ENCODE results near the gene SLC26A11.
"Not testable (repeated sequence)": the region's sequence is repeated elsewhere in the genome, so short reads cannot be mapped to it uniquely, and the experiment has no call there.

Gene SLC26A11

GRCh38 chr17:80198144-80198661 is 22.0 kb upstream of the SLC26A11 start:
- H3K9me3 ChIP-seq (ENCODE audit: control insufficient read depth, low read depth, low read length): no peaks in the 10 kb centered on the region
- no peak overlapping the region for H3K9ac ChIP-seq (ENCODE audit: low read length)
- no peaks in the 10 kb centered on the region for H3K27me3 ChIP-seq (ENCODE audit: control insufficient read depth, insufficient read depth, low read length)
- H3K4me1 ChIP-seq (ENCODE audit: control insufficient read depth, low read depth, low read length): no peaks in the 10 kb centered on the region
- H3K27ac ChIP-seq (ENCODE audit: low read length): no peak overlapping the region
- no peak overlapping the region for H3K4me3 ChIP-seq (ENCODE audit: low read length)
- no peaks in the 10 kb centered on the region for H3K36me3 ChIP-seq (ENCODE audit: control insufficient read depth, low read depth, low read length)

GRCh38 chr17:80199295-80199694 is 20.9 kb upstream of the SLC26A11 start:
- not testable (repeated sequence) for H3K36me3 ChIP-seq (ENCODE audit: control insufficient read depth, low read depth, low read length); H3K27ac ChIP-seq (ENCODE audit: low read length); H3K9ac ChIP-seq (ENCODE audit: low read length); H3K27me3 ChIP-seq (ENCODE audit: control insufficient read depth, insufficient read depth, low read length); H3K9me3 ChIP-seq (ENCODE audit: control insufficient read depth, low read depth, low read length); H3K4me1 ChIP-seq (ENCODE audit: control insufficient read depth, low read depth, low read length); H3K4me3 ChIP-seq (ENCODE audit: low read length)

- no peaks in the 10 kb centered on the region for H3K9me3 ChIP-seq (ENCODE audit: control insufficient read depth, low read depth, low read length)
- no peaks in the 10 kb centered on the region for H3K36me3 ChIP-seq (ENCODE audit: control insufficient read depth, low read depth, low read length)
- no peak overlapping the region for H3K4me3 ChIP-seq (ENCODE audit: low read length)
- no peaks in the 10 kb centered on the region for H3K4me1 ChIP-seq (ENCODE audit: control insufficient read depth, low read depth, low read length)
- H3K27me3 ChIP-seq (ENCODE audit: control insufficient read depth, insufficient read depth, low read length): no peaks in the 10 kb centered on the region
- no peak overlapping the region for H3K9ac ChIP-seq (ENCODE audit: low read length)
- no peak overlapping the region for H3K27ac ChIP-seq (ENCODE audit: low read length)
These were observed 18.8 kb upstream of the SLC26A11 start for GRCh38 chr17:80201446-80201845.

- Histone ChIP-seq H3K9ac (ENCODE audit: low read length) (no peak overlapping the region), H3K4me1 (ENCODE audit: control insufficient read depth, low read depth, low read length) (no peaks in the 10 kb centered on the region), H3K27ac (ENCODE audit: low read length) (no peak overlapping the region), H3K9me3 (ENCODE audit: control insufficient read depth, low read depth, low read length) (no peaks in the 10 kb centered on the region), H3K36me3 (ENCODE audit: control insufficient read depth, low read depth, low read length) (no peaks in the 10 kb centered on the region), H3K4me3 (ENCODE audit: low read length) (no peak overlapping the region), H3K27me3 (ENCODE audit: control insufficient read depth, insufficient read depth, low read length) (no peaks in the 10 kb centered on the region)
These were observed 18.0 kb upstream of the SLC26A11 start for GRCh38 chr17:80202197-80202596.

- no peaks in the 10 kb centered on the region for H3K27me3 ChIP-seq (ENCODE audit: control insufficient read depth, insufficient read depth, low read length)
- H3K9ac ChIP-seq (ENCODE audit: low read length): no peak overlapping the region
- H3K4me3 ChIP-seq (ENCODE audit: low read length): no peak overlapping the region
- no peak overlapping the region for H3K27ac ChIP-seq (ENCODE audit: low read length)
- no peaks in the 10 kb centered on the region for H3K9me3 ChIP-seq (ENCODE audit: control insufficient read depth, low read depth, low read length)
- no peaks in the 10 kb centered on the region for H3K36me3 ChIP-seq (ENCODE audit: control insufficient read depth, low read depth, low read length)
- no peaks in the 10 kb centered on the region for H3K4me1 ChIP-seq (ENCODE audit: control insufficient read depth, low read depth, low read length)
These were observed 16.7 kb upstream of the SLC26A11 start for GRCh38 chr17:80203471-80203963.

GRCh38 chr17:80204626-80205468 is 15.4 kb upstream of the SLC26A11 start:
- Histone ChIP-seq H3K27ac (ENCODE audit: low read length) (no peak overlapping the region), H3K36me3 (ENCODE audit: control insufficient read depth, low read depth, low read length) (no peaks in the 10 kb centered on the region), H3K27me3 (ENCODE audit: control insufficient read depth, insufficient read depth, low read length) (no peaks in the 10 kb centered on the region), H3K4me3 (ENCODE audit: low read length) (no peak overlapping the region), H3K4me1 (ENCODE audit: control insufficient read depth, low read depth, low read length) (no peaks in the 10 kb centered on the region), H3K9me3 (ENCODE audit: control insufficient read depth, low read depth, low read length) (no peaks in the 10 kb centered on the region), H3K9ac (ENCODE audit: low read length) (no peak overlapping the region)

- Histone ChIP-seq H3K27me3 (ENCODE audit: control insufficient read depth, insufficient read depth, low read length) (no peaks in the 10 kb centered on the region), H3K36me3 (ENCODE audit: control insufficient read depth, low read depth, low read length) (no peaks in the 10 kb centered on the region), H3K4me3 (ENCODE audit: low read length) (no peak overlapping the region), H3K4me1 (ENCODE audit: control insufficient read depth, low read depth, low read length) (no peaks in the 10 kb centered on the region), H3K9me3 (ENCODE audit: control insufficient read depth, low read depth, low read length) (no peaks in the 10 kb centered on the region), H3K9ac (ENCODE audit: low read length) (no peak overlapping the region), H3K27ac (ENCODE audit: low read length) (no peak overlapping the region)
These were observed 14.4 kb upstream of the SLC26A11 start for GRCh38 chr17:80205811-80206210.

- Histone ChIP-seq H3K9me3 (ENCODE audit: control insufficient read depth, low read depth, low read length) (no peaks in the 10 kb centered on the region), H3K27me3 (ENCODE audit: control insufficient read depth, insufficient read depth, low read length) (no peaks in the 10 kb centered on the region), H3K36me3 (ENCODE audit: control insufficient read depth, low read depth, low read length) (no peaks in the 10 kb centered on the region), H3K9ac (ENCODE audit: low read length) (no peak overlapping the region), H3K4me3 (ENCODE audit: low read length) (no peak overlapping the region), H3K4me1 (ENCODE audit: control insufficient read depth, low read depth, low read length) (no peaks in the 10 kb centered on the region), H3K27ac (ENCODE audit: low read length) (no peak overlapping the region)
These were observed 12.2 kb upstream of the SLC26A11 start for GRCh38 chr17:80208050-80208449.

GRCh38 chr17:80209765-80210164 is 10.5 kb upstream of the SLC26A11 start:
- Histone ChIP-seq H3K4me1 (ENCODE audit: control insufficient read depth, low read depth, low read length) (no peaks in the 10 kb centered on the region), H3K4me3 (ENCODE audit: low read length) (no peak overlapping the region), H3K9me3 (ENCODE audit: control insufficient read depth, low read depth, low read length) (no peaks in the 10 kb centered on the region), H3K9ac (ENCODE audit: low read length) (no peak overlapping the region), H3K27me3 (ENCODE audit: control insufficient read depth, insufficient read depth, low read length) (no peaks in the 10 kb centered on the region), H3K36me3 (ENCODE audit: control insufficient read depth, low read depth, low read length) (peaks cover 4% of the 10 kb centered on the region), H3K27ac (ENCODE audit: low read length) (no peak overlapping the region)

GRCh38 chr17:80210348-80211108 is 9.7 kb upstream of the SLC26A11 start:
- H3K9me3 ChIP-seq (ENCODE audit: control insufficient read depth, low read depth, low read length): no peaks in the 10 kb centered on the region
- no peak overlapping the region for H3K9ac ChIP-seq (ENCODE audit: low read length)
- no peak overlapping the region for H3K27ac ChIP-seq (ENCODE audit: low read length)
- H3K27me3 ChIP-seq (ENCODE audit: control insufficient read depth, insufficient read depth, low read length): no peaks in the 10 kb centered on the region
- H3K4me3 ChIP-seq (ENCODE audit: low read length): no peak overlapping the region
- no peaks in the 10 kb centered on the region for H3K4me1 ChIP-seq (ENCODE audit: control insufficient read depth, low read depth, low read length)
- H3K36me3 ChIP-seq (ENCODE audit: control insufficient read depth, low read depth, low read length): peaks cover 4% of the 10 kb centered on the region

- Histone ChIP-seq H3K27me3 (ENCODE audit: control insufficient read depth, insufficient read depth, low read length) (no peaks in the 10 kb centered on the region), H3K9ac (ENCODE audit: low read length) (no peak overlapping the region), H3K36me3 (ENCODE audit: control insufficient read depth, low read depth, low read length) (peaks cover 4% of the 10 kb centered on the region), H3K27ac (ENCODE audit: low read length) (no peak overlapping the region), H3K4me3 (ENCODE audit: low read length) (no peak overlapping the region), H3K4me1 (ENCODE audit: control insufficient read depth, low read depth, low read length) (no peaks in the 10 kb centered on the region), H3K9me3 (ENCODE audit: control insufficient read depth, low read depth, low read length) (no peaks in the 10 kb centered on the region)
These were observed 8.1 kb upstream of the SLC26A11 start for GRCh38 chr17:80212109-80212508.
